T1000 (cell line): Measurements from ENCODE around the gene TLCD5.

ENCODE experiments used
- DNase-seq: peaks from one replicate; lab custom pipeline; 2025; ENCODE audit warnings: mixed read lengths; lab: John Stamatoyannopoulos, UW

The TLCD5 gene

DNA sequence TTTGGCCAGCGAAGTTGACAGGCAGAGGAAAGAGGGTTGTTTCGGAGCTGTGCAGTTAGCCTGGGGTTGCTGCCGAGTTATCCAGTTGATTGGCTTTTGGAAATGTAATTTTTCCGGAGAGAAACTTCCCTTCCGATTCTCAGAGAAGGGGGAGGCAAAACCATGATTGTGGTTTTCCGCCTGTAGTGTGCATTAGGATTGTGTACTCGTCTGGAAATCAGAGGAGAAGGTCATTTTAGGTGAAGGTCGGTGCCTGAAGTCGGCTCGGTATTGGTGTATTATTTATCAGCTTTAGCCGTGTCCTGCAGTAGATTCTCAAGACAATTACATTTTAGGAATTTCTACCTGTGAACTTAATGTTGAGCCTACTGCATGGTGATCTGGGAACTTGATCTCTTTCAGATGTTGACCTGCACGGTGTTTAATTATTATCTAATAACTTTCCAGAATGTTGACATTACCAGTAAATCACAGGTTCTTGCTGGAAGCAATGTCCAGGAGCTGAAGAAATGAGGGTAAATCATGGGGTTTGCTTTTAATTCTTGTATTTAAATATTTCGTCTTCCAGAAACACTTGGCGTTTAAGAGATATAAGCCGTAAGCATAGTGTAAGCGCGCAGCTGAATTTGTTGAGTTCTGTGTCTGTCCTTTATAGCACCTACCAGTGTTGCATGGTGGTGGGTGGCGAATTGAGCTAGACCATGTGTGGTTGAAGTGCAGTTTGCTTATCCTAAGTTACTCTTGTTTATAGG lies 12.4 kb downstream of the TLCD5 start:
- DNase-seq: no peak

DNA sequence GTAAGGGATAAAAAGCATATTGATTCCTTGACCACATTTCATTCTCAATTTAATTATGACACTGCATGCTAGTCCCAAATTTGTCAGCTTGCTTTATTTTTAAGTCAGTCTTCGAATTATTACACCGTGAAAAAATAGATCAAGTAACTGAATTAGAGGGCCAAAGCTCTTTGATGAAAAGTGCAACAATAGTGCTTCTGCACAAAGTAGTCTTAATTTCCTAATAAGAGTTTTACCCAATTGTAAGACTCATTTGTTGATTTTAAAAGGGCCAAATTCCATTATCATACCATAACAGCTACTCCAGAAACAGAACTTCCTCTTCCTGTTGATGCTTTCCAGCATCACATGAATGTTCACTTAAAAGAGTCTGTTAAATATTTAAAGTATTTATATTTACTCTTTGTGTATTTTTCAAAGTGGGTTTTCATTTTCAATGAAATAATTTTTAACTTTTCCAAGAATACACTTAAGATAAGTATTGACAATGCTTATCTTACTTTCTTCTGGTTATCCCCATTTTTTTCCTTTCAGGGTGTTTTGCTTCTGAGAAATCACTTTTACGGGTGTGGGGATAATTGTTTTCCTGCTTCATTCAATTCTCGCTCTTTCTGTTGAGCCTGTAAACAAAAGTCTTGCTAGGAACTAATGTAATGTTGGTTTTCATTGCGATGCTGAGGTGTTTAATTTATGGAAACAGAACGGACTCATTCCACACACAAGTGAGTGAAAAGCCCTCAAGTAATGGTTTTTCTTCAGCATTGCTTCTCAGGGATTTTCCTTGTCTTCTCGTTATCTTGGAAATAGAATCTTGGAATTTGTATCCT lies 13.2 kb downstream of the TLCD5 start:
- DNase-seq: no peak

DNA sequence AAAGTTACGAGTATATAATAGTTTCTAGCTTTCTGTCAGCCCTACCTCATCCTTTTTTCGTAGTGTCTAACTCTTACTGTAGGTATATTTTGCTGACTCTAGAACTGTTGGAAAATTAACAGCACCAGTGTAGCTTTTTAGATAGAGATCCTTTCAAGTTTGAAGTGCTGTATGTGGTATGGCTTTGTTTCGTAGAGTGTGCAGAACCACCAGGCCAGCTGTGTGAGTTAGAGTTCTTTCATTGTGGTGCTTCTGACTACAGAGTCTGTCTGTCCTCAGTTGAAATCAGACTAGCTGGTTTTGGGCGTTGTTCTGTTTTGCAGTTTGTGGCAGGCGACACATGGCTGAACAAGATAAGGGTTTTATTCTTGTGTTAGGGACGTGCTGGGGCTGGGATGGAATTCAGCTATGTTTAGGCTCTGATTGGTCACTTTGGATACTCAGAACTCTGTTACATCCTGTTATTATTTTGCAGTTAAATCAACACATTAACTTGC lies 14.3 kb downstream of the TLCD5 start:
- no peak for DNase-seq

DNA sequence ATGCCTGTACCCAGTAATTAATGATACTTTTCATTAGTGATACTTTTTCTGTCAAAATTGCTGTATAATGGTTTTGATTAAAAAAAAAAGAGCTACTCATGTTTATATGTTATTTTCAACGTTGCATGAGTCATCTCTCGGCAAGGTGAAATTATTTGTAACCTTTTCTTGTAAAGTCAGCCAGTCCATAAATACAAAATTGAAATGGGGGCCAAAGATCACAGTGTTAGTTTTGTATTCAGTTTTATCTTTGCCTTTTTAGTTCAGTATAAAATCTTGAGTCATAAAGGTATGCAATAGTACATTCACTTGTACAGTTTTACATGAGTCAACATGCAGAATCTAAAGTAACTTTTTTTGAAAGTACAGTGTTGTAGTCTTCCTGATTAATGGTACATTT lies 15.4 kb downstream of the TLCD5 start:
- DNase-seq: no peak

DNA sequence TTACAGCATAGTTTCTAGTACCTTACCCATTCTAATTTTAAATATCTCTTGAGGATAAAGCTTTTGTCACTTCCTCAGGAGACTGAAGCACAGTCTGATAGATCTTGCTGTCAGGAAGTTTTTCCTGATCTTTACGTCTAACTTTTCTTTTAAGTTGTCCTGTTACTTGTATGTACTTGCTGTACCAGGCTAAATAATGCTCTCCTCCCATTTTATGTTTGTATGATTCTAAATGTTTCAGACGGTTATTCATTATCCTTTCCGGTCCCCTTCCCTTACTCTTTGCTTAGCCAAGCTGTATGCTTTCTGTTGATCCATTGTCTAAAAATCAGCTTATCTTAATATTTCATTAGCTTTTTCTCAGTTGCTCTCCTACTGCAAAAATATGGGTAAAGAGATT lies 17.1 kb downstream of the TLCD5 start:
- no peak for DNase-seq

DNA sequence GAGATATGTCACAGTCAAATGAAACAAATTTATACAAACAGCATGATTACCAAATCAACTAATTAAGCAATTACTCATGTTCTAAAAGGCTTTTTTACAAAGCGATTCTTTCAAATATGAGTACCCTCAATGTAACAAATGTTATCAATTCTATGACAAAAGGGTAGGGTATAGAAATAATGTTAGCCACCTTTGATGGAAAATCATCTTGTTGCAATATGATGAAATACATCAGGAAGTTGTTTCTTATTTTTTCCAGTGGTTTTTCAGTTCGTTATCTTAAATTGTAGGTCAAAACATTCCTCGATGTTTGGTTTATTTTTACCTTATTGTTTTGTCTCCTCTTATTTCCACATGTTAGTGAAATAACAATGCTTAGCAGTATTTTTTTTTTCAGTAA lies 17.6 kb downstream of the TLCD5 start:
- no peak for DNase-seq

DNA sequence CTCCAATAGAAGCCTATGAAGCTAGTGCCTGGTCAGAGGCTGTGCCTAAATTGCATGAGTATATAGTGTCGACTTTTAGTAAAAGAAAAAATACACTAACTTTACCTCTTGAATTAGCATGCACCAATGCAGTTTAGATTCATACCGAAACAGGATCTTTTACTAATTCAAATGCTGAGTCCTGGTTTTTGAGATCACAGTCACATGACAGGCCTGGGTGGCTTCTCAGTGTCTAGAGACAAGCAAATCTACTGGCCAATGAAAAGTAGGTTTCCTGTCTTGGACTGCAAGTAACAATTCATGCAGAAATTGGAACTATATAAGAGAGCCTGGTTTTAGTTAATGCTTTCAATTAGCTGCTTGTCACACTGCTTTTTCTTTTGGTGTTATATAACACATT lies 18.3 kb downstream of the TLCD5 start:
- DNase-seq: no peak

DNA sequence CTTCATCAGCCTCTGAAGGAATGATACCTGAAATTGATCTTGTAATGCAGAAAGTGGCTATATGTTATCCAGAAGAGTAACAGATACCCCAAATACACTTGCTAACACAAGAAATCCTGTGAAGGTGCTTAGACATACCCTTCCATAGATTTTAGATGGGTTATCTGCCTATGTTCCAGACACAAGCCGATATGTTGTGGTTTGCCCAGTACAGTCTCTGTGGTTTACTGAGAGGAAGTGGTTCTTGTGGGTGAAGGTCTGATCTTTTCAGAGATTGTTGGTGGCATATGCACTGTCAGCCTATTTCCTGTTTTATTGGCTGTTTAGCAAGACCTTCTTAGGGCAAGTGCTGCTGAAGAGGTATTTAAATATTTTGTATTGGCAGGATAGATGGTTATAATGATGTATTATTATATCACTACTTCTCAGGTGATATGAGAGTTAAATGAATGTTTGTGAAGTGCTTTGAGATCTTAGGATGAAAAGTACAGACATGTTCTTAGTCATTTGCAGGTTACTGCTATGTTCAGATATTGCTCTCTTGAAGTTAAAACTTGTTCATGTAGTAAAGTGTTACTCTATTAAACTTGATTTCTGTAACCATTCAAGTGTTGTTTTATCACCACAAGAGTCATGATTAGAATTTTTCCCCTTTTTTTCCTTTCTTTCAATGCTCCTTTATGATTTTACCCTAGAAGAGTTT lies 19.4 kb downstream of the TLCD5 start:
- DNase-seq: no peak

DNA sequence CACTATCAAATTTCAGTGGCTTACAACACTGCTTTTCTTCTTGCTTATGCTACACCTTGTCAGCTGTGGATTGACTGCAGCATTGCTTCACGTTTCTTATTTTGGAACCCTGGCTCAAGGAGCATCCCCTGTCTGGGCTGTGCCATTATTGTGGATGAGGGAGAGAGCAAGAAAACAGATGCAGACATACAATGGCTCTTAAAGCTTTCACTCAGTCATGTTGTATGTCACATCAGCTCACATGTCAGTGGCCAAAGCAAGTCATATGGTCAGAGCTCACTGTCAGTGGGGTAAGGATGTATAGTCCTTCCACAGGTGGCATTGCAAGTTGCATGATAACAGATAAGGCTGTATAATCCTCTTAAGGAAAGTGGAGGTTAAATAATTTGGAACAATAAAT lies 21.1 kb downstream of the TLCD5 start:
- no peak for DNase-seq

DNA sequence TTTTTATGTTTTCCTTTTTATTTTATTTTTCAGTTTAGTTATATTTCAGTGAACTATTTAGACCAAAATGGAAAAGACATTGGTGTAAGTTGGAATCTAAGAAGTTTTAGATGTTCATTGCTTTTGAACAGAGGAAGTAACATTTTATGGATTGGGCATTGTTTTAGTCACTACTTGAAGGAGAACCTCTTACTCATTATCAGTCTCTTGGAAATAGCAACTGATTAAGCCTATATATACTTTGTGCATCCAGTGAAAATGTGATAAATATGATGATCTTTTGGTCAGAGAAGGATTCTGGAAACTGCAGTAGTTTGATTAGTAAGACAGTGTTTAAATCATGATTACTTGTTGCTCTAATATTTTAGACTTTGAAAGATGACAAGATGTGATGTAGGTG lies 25.5 kb downstream of the TLCD5 start:
- no peak for DNase-seq

DNA sequence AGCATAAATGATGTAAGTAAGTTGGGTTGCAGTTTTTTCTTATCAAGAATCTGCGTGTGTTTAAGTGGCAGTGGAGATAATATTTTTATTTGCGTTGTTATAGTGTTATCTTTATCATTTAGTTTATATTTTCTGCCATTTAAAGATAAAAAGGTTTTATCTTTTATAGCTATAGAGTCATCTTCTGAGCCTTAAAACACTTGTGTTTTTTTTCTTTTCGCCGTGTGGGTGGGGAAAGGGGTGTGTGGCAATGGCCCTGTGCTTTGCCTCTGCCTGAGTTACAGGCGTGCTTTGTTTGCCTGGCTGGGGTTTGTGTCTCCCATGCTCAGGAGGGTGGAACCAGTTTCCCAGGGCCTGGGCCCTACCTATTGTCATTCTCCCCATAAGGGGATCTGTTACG lies 27.3 kb downstream of the TLCD5 start:
- DNase-seq: no peak

DNA sequence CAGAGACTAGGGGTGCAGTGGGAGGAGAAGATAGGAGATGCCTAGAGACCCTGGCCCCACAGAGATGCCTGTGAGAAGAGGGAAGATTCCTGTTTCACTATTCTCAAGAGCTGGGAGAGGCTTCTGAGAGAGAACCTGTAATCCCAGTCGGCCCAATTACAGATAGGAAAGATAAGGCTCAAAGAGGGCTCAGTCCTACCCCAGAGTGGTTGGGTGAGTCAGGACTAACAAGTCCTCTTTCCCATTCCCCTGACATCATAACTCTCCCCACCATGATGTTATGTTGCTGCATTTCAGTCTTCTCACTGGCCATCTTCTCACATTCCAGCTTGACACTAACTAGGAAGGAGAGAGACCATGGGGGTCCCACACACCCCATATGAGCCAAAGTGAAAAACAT lies 29.0 kb downstream of the TLCD5 start:
- DNase-seq: no peak

DNA sequence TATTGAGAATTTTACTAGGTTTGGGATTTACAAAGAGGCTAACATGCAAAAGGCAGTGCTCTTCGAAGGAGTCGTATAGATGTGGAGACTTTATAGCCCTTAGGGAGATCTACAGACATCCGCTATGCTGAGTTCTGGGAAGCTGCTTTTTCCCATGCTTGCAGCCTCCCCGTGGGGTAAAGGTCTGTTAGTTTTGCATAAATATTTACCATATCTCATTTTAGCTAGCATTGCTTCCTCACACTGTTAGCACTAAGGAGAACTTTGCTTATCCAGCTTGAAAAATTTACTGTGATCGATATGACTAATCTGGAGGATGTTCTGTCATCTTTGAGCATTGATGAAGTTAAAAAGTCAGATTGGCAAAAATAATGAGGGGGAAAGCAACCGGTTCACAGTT lies 29.7 kb downstream of the TLCD5 start:
- DNase-seq: no peak

DNA sequence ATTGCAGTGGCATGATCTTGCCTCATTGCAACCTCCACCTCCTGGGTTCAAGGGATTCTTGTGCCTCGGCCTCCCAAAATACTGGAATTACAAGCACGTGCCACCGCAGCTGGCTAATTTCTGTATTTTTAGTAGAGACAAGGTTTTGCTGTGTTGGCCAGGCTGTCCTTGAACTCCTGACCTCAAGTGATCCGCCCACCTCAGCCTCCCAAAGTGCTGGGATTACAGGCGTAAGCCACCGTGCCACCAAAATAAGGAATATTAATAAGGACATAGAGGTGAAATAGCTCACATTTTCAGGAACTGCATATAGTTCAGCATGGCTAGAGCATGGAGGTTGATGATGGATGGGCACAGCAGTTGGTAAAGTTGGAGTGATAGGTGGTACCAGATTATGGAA lies 32.5 kb downstream of the TLCD5 start:
- DNase-seq: no peak

DNA sequence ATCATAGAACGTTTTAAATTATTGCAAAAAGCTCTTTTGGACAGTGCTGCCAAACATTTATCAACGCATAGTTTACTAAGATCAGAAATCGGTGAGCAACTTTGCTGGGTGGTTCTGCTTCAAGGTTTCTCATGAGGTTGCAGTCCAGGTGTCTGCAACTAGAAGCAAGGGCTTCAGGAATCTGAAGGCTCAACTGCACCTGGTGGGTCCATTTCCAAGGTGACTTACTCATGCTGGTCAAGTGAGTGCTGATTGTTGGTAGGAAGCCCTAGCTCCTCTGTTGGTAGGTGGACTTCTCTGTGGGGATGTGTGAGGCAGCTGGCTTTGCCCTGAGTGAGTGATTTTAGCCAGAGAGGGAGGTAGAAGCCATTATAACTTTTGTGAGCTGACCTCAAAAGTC lies 33.6 kb downstream of the TLCD5 start:
- no peak for DNase-seq

DNA sequence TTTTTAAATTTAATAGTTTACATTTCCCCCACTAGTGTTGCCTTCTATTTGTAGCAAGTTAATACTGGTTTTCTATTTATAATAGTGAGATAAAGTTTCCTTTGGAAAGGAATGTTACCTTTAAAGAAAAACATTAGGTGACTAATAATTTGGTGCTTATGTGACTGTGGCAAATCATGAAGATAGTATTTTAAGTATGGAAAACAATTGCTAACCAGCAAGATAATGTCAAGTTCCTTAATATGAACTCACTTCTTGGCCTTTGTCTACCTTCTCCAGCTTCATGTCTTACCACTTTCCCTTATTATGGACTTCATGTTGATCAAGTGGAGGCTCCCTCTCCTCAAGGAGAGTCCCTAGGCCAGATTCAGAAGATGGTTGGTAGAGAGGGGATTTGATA lies 38.3 kb downstream of the TLCD5 start:
- DNase-seq: no peak

DNA sequence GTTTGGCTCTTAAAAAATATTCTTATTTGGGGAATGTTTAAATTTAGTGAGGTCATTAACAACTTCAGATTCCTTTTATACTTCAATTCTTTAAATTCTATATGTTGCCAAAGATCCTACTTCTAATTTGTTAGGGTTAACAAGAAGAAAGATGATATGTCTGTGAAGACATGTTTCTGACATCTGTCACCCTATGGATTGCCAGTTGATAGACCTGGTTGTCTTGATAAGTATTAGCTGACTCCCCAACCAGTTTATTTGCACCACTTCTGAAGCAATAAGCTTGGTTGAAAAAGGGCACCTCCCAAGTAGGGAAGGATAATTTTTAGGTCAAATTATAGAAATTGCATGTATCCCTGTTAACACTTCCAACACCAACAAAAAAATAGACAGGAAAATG lies 40.4 kb downstream of the TLCD5 start:
- DNase-seq: no peak

DNA sequence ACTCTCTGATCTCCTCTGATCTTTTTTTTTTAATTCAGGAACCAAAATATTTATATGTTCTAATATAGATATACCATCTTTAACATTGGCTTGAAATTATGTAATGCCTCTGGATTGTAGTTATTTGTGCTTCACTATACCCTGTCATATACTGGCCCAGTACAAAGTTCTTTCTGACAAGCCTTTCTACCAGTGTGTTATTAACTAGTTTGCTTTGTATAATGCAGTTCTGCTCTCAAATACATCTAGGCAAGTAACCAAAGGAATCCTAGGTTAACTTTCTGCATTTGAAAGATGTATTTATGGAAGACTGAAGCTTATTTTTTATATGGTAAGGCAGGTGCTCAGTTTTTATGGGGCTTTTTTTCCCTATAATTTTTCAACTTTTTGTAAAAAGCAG lies 47.2 kb downstream of the TLCD5 start:
- no peak for DNase-seq

DNA sequence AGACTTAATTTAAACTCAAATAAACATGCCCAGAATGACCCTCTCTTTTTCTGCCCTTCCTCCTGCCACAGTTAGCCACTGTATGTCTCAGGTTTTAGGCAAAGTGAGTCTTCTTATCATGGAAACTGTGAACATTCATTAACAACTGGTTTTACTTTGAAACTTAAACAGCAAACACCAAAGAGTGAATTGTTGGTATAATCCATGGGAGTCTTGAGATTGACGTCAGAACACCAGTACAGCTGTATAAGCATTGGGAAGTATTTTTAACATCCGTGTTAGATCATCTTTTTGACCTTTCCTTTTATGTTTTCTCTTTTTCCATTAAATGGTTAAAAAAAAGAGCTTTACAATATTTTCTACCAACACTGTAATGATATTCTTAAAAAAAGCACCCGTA lies 50.0 kb downstream of the TLCD5 start:
- DNase-seq: no peak

DNA sequence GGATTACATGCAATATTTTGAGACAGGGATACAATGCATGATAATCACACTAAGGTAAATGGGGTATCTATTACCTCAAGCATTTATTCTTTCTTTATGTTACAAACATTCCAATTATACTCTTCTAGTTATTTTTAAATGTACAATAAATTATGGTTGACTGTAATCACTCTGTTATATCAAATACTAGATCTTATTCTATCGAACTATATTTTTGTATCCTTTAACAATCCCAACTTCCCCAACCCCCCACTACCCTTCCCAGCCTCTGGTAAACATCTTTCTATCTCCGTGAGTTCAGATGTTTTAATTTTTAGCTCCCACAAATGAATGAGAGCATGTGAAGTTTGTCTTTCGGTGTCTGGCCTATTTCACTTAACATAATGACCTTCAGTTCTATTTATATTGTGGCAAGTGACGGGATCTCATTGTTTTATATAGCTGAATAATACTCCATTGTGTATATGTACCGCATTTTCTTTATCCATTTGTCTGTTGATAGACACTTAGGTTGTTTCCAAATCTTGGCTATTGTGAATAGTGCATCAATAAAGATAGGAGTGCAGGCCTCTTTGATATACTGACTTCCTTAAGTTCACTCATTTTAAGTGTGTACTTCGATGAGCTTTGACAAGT lies 51.6 kb downstream of the TLCD5 start:
- no peak for DNase-seq

DNA sequence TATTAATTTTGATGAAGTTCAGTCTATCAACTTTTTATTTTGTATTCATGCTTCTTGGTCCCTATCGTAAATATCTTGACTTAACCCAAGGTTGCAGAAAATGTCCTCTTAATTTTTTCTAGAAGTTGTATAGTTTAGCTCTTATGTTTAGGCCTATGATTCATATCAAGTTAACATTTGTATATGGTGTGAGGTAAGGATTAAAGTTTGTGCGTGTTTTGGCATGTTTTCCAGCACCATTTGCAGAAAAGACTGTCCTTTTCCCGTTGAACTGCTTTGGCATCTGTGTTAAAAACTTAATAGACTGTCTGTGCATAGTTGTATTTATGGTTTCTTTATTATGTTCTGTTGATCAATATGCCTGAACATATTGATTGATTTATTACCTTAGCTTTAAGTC lies 53.4 kb downstream of the TLCD5 start:
- DNase-seq: no peak

DNA sequence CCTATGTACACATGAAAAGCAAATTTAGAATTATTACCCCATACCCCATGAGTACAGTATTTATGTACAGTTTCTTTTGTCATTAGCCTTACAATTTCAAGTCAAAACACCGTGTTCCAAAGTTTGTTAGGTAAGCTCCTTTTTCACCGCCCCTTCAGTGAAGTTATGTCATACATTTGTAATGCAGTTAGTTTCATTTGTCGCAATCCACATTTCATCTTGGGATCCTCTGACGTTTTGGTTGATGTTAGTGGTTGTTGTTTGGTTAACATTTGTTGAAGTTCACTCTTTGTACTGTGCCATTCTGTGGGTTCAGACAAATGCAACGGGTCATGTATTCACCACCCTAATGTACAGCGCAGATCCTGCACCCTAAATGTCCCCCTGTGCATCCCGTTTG lies 56.3 kb downstream of the TLCD5 start:
- no peak for DNase-seq
